Caco-2 (cell line): ENCODE measurements around the gene PRKAA2. TPM values are rescaled to one million over a fixed set of nuclear protein-coding genes. Genes with fewer than 3 reads are reported as not detected.

ENCODE experiments used
- BruUV-seq: library from RNA; stranded (reverse); fragments of 400-500 nt; replicated peaks from 2 replicates; lab custom pipeline; 2021; lab: Mats Ljungman, UMichigan
- CTCF ChIA-PET: fragments of 300-600 bp; sonication (Branson Sonifier 250); formaldehyde crosslinking; loops from one replicate; lab custom pipeline; 2022; ENCODE audit warnings: antibody characterized with exemption; lab: Charles Lee
- POLR2A ChIA-PET: fragments of 300-600 bp; sonication (Branson Sonifier 250); formaldehyde crosslinking; loops from one replicate; lab custom pipeline; 2022; ENCODE audit warnings: antibody characterized with exemption; lab: Charles Lee
- DNase-seq, 2 experiments: peaks; one replicate each; pipeline versions ENCODE4 v3.0.0 to v3.0.0-alpha.2; 2020 to 2022
- H3K27me3 ChIP-seq: replicated peaks from 2 replicates; pipeline ENCODE4 v1.6.0; 2011; ENCODE audit warnings: low read length; ENCODE audit not compliant: control insufficient read depth, insufficient read depth
- H3K36me3 ChIP-seq: 2 replicates; pipeline ENCODE4 v1.5.1; 2011; ENCODE audit warnings: low read length; ENCODE audit not compliant: control insufficient read depth, insufficient read depth
- H3K4me1 ChIP-seq: fragments of 250-450 bp; sonication (Bioruptor Pico); 2 replicates; pipeline ENCODE4 v1.5.1; 2020; ENCODE audit warnings: mild to moderate bottlenecking
- H3K4me3 ChIP-seq: 2 replicates; pipeline ENCODE4 v1.5.1; 2011; ENCODE audit warnings: low read depth, mild to moderate bottlenecking, control low read depth, low read length
- H3K9me3 ChIP-seq: fragments of 250-450 bp; sonication (Bioruptor Pico); 2 replicates; pipeline ENCODE4 v1.5.1; 2020; ENCODE audit warnings: mild to moderate bottlenecking, moderate library complexity
- H3K27ac Mint-ChIP-seq: one replicate; pipeline ENCODE4 v1.8.0; 2022; ENCODE audit warnings: mixed read lengths; ENCODE audit not compliant: unreplicated experiment
- H3K27me3 Mint-ChIP-seq: one replicate; pipeline ENCODE4 v1.8.0; 2022; ENCODE audit warnings: mixed read lengths; ENCODE audit not compliant: insufficient read depth, unreplicated experiment
- H3K36me3 Mint-ChIP-seq: one replicate; pipeline ENCODE4 v1.8.0; 2022; ENCODE audit warnings: mild to moderate bottlenecking, mixed read lengths; ENCODE audit not compliant: insufficient read depth, unreplicated experiment
- H3K4me1 Mint-ChIP-seq: one replicate; pipeline ENCODE4 v1.8.0; 2022; ENCODE audit warnings: low read depth, mixed read lengths; ENCODE audit not compliant: unreplicated experiment
- H3K4me3 Mint-ChIP-seq: one replicate; pipeline ENCODE4 v1.8.0; 2022; ENCODE audit warnings: mild to moderate bottlenecking, moderate library complexity, mixed read lengths; ENCODE audit not compliant: unreplicated experiment
- H3K9me3 Mint-ChIP-seq: one replicate; pipeline ENCODE4 v1.8.0; 2022; ENCODE audit warnings: mixed read lengths; ENCODE audit not compliant: unreplicated experiment
- intact Hi-C: fragments of 100-400 bp; cut with micrococcal nuclease; formaldehyde crosslinking; loops from one replicate; pipeline ENCODE4 v1.10.0; 2022; ENCODE audit not compliant: unreplicated experiment
- total RNA-seq: library from RNA; stranded (reverse); gene quantifications from 2 replicates; pipeline ENCODE4 v1.2.3, GENCODE V29; 2022
- TF ChIP-seq, protein P1 (sequence below), 2 experiments: fragments of 200-600 bp in 1 of 2; IDR thresholded peaks; 1 replicate in 1 of 2; 2 replicates in 1 of 2; pipeline versions ENCODE4 v1.5.1 to v1.8.0; 2011 to 2022; ENCODE audit warnings: antibody characterized with exemption in 1 of 2, control low read depth in 1 of 2, inconsistent platforms in 1 of 2, low read depth in 1 of 2, low read length in 1 of 2, mild to moderate bottlenecking in 1 of 2, moderate library complexity in 1 of 2; ENCODE audit not compliant: insufficient read depth in 1 of 2, severe bottlenecking in 1 of 2, unreplicated experiment in 1 of 2

Gene PRKAA2
- total RNA-seq, 1 experiment from 2014 or later = 5.8 TPM

DNA sequence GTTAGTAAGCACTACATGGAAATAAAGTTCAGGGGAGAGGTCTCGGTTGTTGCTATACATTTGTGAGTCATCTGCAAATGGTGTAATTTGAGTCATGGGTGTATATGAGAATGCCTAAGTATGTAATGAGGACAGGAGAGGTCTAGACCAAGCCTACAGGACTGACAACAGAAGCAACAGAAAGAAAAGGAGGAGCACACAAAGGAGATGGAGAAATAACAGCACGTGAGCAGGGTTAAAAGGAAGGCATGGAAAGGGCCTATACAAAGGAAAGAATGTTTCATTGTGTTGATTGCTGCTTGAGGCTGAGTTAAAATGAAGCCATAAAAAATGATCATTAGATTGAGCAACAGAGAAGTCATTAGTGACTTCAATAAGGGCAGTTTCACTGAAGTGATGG is 28.0 kb upstream of the PRKAA2 start:
- no peak overlapping the region for H3K27ac Mint-ChIP-seq
- Histone ChIP-seq H3K36me3 (no peaks in the 10 kb centered on the region), H3K4me3 (no peak overlapping the region), H3K4me1 (no peaks in the 10 kb centered on the region), H3K9me3 (no peaks in the 10 kb centered on the region), H3K27me3 (no peaks in the 10 kb centered on the region)
- H3K36me3 Mint-ChIP-seq = no peaks in the 10 kb centered on the region
- peaks cover 20% of the 10 kb centered on the region for H3K9me3 Mint-ChIP-seq
- H3K4me3 Mint-ChIP-seq = no peak overlapping the region
- no peaks in the 10 kb centered on the region for H3K4me1 Mint-ChIP-seq
- no TSS peak for BruUV-seq
- DNase-seq = no peak
- H3K27me3 Mint-ChIP-seq = no peaks in the 10 kb centered on the region
- TF ChIP-seq, protein P1, sequence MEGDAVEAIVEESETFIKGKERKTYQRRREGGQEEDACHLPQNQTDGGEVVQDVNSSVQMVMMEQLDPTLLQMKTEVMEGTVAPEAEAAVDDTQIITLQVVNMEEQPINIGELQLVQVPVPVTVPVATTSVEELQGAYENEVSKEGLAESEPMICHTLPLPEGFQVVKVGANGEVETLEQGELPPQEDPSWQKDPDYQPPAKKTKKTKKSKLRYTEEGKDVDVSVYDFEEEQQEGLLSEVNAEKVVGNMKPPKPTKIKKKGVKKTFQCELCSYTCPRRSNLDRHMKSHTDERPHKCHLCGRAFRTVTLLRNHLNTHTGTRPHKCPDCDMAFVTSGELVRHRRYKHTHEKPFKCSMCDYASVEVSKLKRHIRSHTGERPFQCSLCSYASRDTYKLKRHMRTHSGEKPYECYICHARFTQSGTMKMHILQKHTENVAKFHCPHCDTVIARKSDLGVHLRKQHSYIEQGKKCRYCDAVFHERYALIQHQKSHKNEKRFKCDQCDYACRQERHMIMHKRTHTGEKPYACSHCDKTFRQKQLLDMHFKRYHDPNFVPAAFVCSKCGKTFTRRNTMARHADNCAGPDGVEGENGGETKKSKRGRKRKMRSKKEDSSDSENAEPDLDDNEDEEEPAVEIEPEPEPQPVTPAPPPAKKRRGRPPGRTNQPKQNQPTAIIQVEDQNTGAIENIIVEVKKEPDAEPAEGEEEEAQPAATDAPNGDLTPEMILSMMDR (IDR thresholded peaks at IDR 0.05; ENCODE audit: insufficient read depth in 1 of 2, low read depth in 1 of 2, low read length in 1 of 2, severe bottlenecking in 1 of 2, unreplicated experiment in 1 of 2) = no peak
- intact Hi-C loops = no loop called here
- ChIA-PET POLR2A (no interaction called here), CTCF (no interaction called here)

DNA sequence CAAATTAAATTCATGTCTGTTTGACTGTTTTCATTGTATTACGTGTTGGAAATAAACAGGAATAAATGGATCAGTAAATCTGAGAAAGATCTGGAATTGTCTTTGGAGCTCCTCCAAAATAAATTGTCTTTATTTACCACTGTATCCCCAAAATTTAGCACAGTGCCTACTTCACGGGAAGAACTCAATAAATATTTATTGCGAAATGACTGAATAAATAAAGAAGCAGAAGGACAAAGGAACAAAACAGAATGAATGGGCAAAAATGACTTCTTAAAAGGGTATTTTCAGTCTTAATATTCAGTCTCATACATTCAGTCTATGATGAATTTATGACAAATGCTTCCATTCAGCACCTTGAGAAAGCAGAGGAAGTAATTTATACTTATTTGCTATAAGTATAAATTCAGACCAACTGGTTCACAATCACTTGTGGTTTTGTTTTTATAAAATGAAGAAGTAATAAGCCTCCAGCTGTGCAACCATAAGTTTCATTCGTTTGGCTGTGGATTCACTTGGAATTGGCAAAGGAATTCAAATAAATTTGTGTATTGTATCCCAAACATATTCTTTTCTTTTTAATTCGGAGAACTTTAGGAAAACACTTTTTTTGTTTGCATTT is 19.2 kb upstream of the PRKAA2 start:
- no TSS peak for BruUV-seq

DNA sequence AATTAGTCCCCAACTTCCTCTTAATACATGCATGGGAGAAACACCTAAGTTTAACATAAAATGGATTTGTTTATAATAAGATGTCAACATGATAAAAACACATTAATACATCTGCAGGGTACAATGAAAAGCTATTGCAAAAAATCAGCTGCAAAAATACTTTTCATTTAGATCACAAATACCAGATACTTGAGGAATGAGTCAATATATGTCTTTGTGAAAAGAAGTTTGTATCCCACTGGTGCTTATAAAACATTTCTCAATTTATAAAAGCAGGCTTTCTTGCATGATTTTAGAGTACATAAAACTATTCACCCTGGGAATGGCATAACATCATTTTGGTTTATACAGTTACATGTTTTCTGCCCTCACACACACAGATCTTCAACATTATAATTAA is 18.6 kb upstream of the PRKAA2 start:
- TF ChIP-seq, protein P1 (IDR thresholded peaks at IDR 0.05; ENCODE audit: insufficient read depth in 1 of 2, low read depth in 1 of 2, low read length in 1 of 2, severe bottlenecking in 1 of 2, unreplicated experiment in 1 of 2) = no peak
- H3K27me3 ChIP-seq = no peaks in the 10 kb centered on the region
- H3K36me3 ChIP-seq = no peaks in the 10 kb centered on the region
- H3K4me1 ChIP-seq = no peaks in the 10 kb centered on the region
- no peak for DNase-seq
- no peaks in the 10 kb centered on the region for H3K4me1 Mint-ChIP-seq
- BruUV-seq = no TSS peak
- ChIA-PET CTCF (no interaction called here), POLR2A (no interaction called here)
- intact Hi-C loops = no loop called here
- no peaks in the 10 kb centered on the region for H3K9me3 Mint-ChIP-seq
- no peaks in the 10 kb centered on the region for H3K9me3 ChIP-seq
- no peaks in the 10 kb centered on the region for H3K27me3 Mint-ChIP-seq
- no peaks in the 10 kb centered on the region for H3K36me3 Mint-ChIP-seq
- H3K4me3 Mint-ChIP-seq = no peak overlapping the region
- no peak overlapping the region for H3K27ac Mint-ChIP-seq
- H3K4me3 ChIP-seq = no peak overlapping the region

More for the DNA sequence above, 19.2 kb upstream of the PRKAA2 start:
- no peaks in the 10 kb centered on the region for H3K27me3 ChIP-seq
- H3K4me1 ChIP-seq = no peaks in the 10 kb centered on the region
- ChIA-PET POLR2A (no interaction called here), CTCF (no interaction called here)
- Mint-ChIP-seq H3K27me3 (no peaks in the 10 kb centered on the region), H3K36me3 (no peaks in the 10 kb centered on the region), H3K9me3 (no peaks in the 10 kb centered on the region), H3K27ac (no peak overlapping the region), H3K4me3 (no peak overlapping the region), H3K4me1 (no peaks in the 10 kb centered on the region)
- no peak for DNase-seq
- intact Hi-C loops = no loop called here
- no peak overlapping the region for H3K4me3 ChIP-seq
- no peaks in the 10 kb centered on the region for H3K36me3 ChIP-seq
- TF ChIP-seq, protein P1 (IDR thresholded peaks at IDR 0.05; ENCODE audit: insufficient read depth in 1 of 2, low read depth in 1 of 2, low read length in 1 of 2, severe bottlenecking in 1 of 2, unreplicated experiment in 1 of 2) = no peak
- no peaks in the 10 kb centered on the region for H3K9me3 ChIP-seq
